Nephron progenitor cell (in vitro differentiated cells): ENCODE results near the gene KCTD1.

Experiments
- DNase-seq: peaks from one replicate; pipeline ENCODE4 v3.0.0; 2021
- H3K27ac Mint-ChIP-seq: 2 replicates; pipeline ENCODE4 v1.8.0; 2021; ENCODE audit warnings: mild to moderate bottlenecking, moderate library complexity, mixed read lengths
- H3K27me3 Mint-ChIP-seq: 2 replicates; pipeline ENCODE4 v1.8.0; 2021; ENCODE audit warnings: mild to moderate bottlenecking, low read depth, mixed read lengths; ENCODE audit not compliant: poor library complexity
- H3K36me3 Mint-ChIP-seq: 2 replicates; pipeline ENCODE4 v1.8.0; 2021; ENCODE audit warnings: low read depth, mixed read lengths
- H3K4me1 Mint-ChIP-seq: 2 replicates; pipeline ENCODE4 v1.8.0; 2021; ENCODE audit warnings: mixed read lengths
- H3K4me3 Mint-ChIP-seq: 2 replicates; pipeline ENCODE4 v1.8.0; 2021; ENCODE audit warnings: mild to moderate bottlenecking, moderate library complexity, mixed read lengths
- H3K9me3 Mint-ChIP-seq: 2 replicates; pipeline ENCODE4 v1.8.0; 2021; ENCODE audit warnings: mild to moderate bottlenecking, moderate library complexity, mixed read lengths
- TF ChIP-seq, protein P1 (sequence below): fragments of 200-600 bp; sonication (generic); IDR thresholded peaks from 2 replicates; pipeline ENCODE4 v1.5.0; 2021; ENCODE audit warnings: antibody characterized with exemption

Gene KCTD1

DNA sequence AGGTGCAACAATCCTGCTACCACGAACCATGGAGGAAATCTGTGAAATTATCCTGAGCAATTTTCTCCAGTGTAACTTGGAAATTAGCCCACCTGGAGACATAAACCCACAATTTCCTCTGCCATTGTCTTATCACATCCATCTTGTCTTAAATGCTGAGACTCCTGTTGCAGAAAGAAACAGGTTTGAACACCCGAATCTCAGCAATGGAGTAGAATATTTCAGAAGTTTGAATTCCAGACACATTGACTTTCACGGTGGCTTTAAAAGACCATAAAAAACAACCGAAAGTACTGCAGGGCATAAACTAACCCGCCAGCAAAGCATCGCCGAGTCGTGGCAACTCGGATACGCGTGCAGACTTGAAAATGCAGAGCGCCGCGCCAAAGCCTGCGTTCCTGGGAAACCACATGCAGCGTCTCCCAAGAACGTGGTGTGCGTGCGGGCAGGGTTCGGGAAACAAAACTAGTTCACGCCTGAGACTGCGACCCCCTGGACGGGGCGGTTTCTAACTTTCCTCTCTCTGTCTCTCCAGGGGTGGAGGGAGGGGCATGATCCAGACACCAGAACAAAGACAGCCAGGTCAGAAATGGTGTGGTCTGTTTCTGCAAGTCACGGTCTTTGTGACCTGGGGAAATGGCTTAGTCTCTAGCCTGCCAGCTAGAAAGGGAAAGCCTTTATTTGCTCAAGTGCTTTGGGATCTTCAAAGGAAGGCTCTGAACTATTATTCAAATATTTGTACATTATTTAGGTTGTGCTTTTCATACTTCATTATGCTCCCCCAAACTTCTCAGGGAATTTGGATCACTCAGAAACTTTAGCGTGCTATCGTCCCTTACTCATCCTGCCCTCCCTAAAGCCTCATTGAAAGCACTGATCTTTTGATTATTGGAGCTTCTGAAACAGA lies 26.9 kb upstream of the KCTD1 start:
- H3K36me3 Mint-ChIP-seq = peaks cover 5% of the 10 kb centered on the region
- TF ChIP-seq, protein P1, sequence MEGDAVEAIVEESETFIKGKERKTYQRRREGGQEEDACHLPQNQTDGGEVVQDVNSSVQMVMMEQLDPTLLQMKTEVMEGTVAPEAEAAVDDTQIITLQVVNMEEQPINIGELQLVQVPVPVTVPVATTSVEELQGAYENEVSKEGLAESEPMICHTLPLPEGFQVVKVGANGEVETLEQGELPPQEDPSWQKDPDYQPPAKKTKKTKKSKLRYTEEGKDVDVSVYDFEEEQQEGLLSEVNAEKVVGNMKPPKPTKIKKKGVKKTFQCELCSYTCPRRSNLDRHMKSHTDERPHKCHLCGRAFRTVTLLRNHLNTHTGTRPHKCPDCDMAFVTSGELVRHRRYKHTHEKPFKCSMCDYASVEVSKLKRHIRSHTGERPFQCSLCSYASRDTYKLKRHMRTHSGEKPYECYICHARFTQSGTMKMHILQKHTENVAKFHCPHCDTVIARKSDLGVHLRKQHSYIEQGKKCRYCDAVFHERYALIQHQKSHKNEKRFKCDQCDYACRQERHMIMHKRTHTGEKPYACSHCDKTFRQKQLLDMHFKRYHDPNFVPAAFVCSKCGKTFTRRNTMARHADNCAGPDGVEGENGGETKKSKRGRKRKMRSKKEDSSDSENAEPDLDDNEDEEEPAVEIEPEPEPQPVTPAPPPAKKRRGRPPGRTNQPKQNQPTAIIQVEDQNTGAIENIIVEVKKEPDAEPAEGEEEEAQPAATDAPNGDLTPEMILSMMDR = no peak
- H3K4me3 Mint-ChIP-seq = peak overlapping the region; percentile 79
- H3K27ac Mint-ChIP-seq = no peak overlapping the region
- peaks cover 13% of the 10 kb centered on the region for H3K27me3 Mint-ChIP-seq
- DNase-seq = peak; percentile 49
- H3K4me1 Mint-ChIP-seq = peaks cover 23% of the 10 kb centered on the region
- no peaks in the 10 kb centered on the region for H3K9me3 Mint-ChIP-seq

DNA sequence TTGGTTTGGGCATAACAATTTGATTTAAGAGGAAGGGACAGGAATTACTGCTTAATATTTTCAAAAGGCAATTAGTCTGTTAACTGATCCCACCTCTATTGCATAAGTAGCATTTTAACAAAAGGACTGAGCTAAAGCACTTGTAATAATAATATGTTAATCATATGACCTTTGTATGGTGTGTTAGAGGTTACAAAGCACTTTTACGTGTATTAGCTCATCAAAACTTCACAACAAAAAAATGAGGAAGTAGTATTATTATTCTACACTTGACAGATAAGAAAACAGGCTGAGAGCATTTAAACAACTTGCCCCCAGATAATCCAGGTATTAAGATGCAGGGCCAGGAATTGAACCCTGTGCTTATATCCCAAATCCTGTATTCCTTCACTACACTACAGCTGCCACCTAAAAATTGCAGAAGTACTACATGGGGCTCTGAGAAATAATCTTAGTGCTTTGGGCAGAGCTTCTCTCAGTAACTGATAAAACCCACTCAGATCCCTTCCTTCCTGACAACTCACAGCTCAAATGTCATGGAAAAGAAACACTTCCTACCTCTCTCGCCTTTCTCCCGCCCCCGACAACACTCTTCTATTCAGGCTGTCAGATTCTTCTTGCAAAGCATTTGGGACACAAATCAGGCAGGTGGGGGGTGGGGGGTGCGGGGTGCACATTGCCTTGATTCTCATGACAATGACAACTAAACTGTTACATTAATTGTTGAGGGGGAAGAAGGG lies 20.7 kb upstream of the KCTD1 start:
- Mint-ChIP-seq H3K27me3 (peaks cover 3% of the 10 kb centered on the region), H3K36me3 (peaks cover 5% of the 10 kb centered on the region), H3K27ac (peak overlapping the region; percentile 67), H3K9me3 (no peaks in the 10 kb centered on the region), H3K4me3 (no peak overlapping the region), H3K4me1 (peaks cover 46% of the 10 kb centered on the region)
- TF ChIP-seq, protein P1 = no peak
- DNase-seq = no peak

DNA sequence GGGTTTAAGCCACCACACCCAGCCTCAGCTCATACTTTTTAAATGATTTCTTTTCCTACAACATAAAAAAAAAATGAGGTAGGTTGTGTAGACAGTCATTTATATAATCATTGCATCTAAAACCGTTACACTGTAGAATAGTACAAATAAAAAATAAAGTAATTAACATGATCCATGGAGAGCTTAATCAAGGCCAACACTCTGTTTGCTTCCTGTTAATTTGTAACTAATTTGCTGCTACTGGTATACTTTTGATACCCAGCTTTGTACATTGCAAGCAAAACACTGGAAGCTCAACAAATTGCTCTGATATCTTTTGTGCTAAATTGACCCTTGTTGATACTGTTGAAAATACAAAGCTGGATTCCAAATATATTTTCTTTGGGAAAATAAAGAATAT lies 20.2 kb upstream of the KCTD1 start:
- Mint-ChIP-seq H3K27ac (no peak overlapping the region), H3K4me3 (no peak overlapping the region), H3K9me3 (peaks cover 3% of the 10 kb centered on the region), H3K27me3 (peaks cover 3% of the 10 kb centered on the region), H3K36me3 (peaks cover 6% of the 10 kb centered on the region), H3K4me1 (peaks cover 46% of the 10 kb centered on the region)
- no peak for DNase-seq
- TF ChIP-seq, protein P1 = no peak

DNA sequence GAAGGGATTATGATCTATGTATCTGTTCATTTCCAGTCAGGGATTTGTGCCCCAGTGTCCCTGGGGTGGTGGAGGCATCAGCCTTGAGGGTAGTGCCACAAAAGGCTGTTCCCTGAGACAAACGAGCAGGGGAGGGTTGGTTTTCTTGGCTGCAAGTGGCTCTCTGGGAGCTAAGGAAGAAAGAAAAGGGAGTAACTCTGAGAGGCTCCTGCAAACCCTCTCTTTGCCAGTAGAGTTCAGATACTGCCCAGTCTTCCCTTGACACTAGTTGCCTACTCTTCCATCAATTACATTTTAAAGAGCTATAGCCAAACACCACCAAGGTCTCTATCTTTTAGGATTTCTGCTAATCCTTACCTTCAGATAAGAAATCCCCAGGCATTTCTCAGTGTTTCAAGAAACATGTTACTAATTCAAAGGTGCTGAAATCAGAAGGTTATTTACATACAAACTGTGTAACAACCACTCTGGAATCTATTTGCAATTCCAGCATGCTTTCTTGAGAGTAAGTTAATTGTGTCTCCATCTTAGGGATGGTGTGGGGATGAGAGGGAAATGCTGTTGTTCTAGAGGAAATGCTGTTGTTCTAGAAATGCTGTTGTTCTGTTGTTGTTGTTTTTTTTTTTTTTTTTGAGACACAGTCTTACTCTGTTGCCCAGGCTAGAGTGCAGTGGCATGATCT lies 18.7 kb upstream of the KCTD1 start:
- TF ChIP-seq, protein P1 = no peak
- no peak for DNase-seq
- Mint-ChIP-seq H3K36me3 (peaks cover 11% of the 10 kb centered on the region), H3K4me3 (no peak overlapping the region), H3K9me3 (peaks cover 13% of the 10 kb centered on the region), H3K27ac (no peak overlapping the region), H3K4me1 (peaks cover 51% of the 10 kb centered on the region), H3K27me3 (peaks cover 6% of the 10 kb centered on the region)

DNA sequence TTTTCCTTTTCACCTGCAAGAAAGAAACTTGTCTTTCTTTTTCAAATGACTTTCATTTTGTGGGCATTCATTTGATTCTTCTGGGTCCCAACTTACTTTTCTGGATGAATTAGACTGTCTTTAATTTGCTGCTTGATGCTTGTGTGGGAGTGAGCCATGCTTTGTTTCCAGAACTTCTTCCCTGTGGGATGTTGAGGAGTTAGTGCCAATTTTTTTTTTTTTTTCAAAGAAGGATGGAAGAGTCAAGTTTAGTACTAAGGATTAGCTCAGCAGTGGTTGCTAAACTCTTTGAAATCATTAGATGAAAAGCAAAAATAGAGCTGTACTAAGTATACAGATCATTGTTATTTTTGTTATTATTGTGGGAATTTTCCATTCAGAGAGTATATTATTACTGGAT lies 17.2 kb upstream of the KCTD1 start:
- no peak for DNase-seq
- H3K27me3 Mint-ChIP-seq = peaks cover 6% of the 10 kb centered on the region
- no peak overlapping the region for H3K4me3 Mint-ChIP-seq

More for the DNA sequence above, 17.2 kb upstream of the KCTD1 start:
- TF ChIP-seq, protein P1 = no peak
- Mint-ChIP-seq H3K36me3 (peaks cover 11% of the 10 kb centered on the region), H3K27ac (peak overlapping the region; percentile 33), H3K4me1 (peaks cover 52% of the 10 kb centered on the region), H3K9me3 (peaks cover 13% of the 10 kb centered on the region)
